Small intestine (tissue), 7 donors: ENCODE measurements around the gene IFNGR1. TPM values are rescaled to one million over a fixed set of nuclear protein-coding genes. Genes with fewer than 3 reads are reported as not detected.

Experiments
- DNase-seq, 2 donors: peaks; one replicate each; pipeline versions ENCODE4 v3.0.0 to v3.0.0-alpha.2; 2013
- FAIRE-seq: peaks from 2 replicates; lab custom pipeline; 2012; peaks lifted over from hg19 to GRCh38; lab: Jason Lieb, UNC
- H3K27ac ChIP-seq, 3 donors: one replicate each; pipeline ENCODE4 v1.5.1; 2013; ENCODE audit warnings: low read length in 2 of 3, mild to moderate bottlenecking in 2 of 3, control low read depth in 1 of 3, inconsistent platforms in 1 of 3, low read depth in 1 of 3, moderate library complexity in 1 of 3
- H3K27me3 ChIP-seq, 3 donors: one replicate each; pipeline ENCODE4 v1.6.1; 2013; ENCODE audit warnings: low read length in 3 of 3, inconsistent platforms in 1 of 3; ENCODE audit not compliant: control insufficient read depth in 3 of 3, insufficient read depth in 3 of 3
- H3K36me3 ChIP-seq, 3 donors: one replicate each; pipeline ENCODE4 v1.6.1; 2013; ENCODE audit warnings: low read length in 3 of 3, inconsistent platforms in 1 of 3, low read depth in 1 of 3, mild to moderate bottlenecking in 1 of 3, moderate library complexity in 1 of 3; ENCODE audit not compliant: control insufficient read depth in 3 of 3, insufficient read depth in 2 of 3
- H3K4me1 ChIP-seq, 3 donors: one replicate each; pipeline ENCODE4 v1.6.1; 2013; ENCODE audit warnings: low read length in 2 of 3, inconsistent platforms in 1 of 3, low read depth in 1 of 3, mild to moderate bottlenecking in 1 of 3, moderate library complexity in 1 of 3; ENCODE audit not compliant: control insufficient read depth in 3 of 3, insufficient read depth in 2 of 3
- H3K4me3 ChIP-seq, 3 donors: one replicate each; pipeline ENCODE4 v1.5.1; 2013; ENCODE audit warnings: low read length in 3 of 3, control low read depth in 1 of 3, inconsistent platforms in 1 of 3, low read depth in 1 of 3, mild to moderate bottlenecking in 1 of 3, moderate library complexity in 1 of 3
- H3K9me3 ChIP-seq, 2 donors: one replicate each; pipeline ENCODE4 v1.6.1; 2013; ENCODE audit warnings: low read depth in 1 of 2, low read length in 1 of 2; ENCODE audit not compliant: control insufficient read depth in 2 of 2, insufficient read depth in 1 of 2
- WGBS, 3 donors: extraction: QIAGEN DNeasy Blood & Tissue Kit; methylation state at CpG; one replicate each; pipeline ENCODE4 v1.1.7; 2013; 5-methylcytosine and 5-hydroxymethylcytosine counted together
- polyA plus RNA-seq, 4 donors: library from polyadenylated mRNA; stranded (reverse) in 3 of 4; unstranded in 1 of 4; fragments of 200-250 nt in 3 of 4; fragments of 120-200 nt in 1 of 4; gene quantifications; one replicate each; pipeline versions ENCODE4 v1.2.1 to v1.2.3, GENCODE V29; 2013
- donor health status: healthy with polysubstance abuse.
- donor health status: control.
- donor health status: control.
- donor health status: Bipolar disorder and iron deficiency.
- donor health status: healthy.

The IFNGR1 gene
- polyA plus RNA-seq, 4 donors = 78.1 to 109 (median 90.5) TPM

GRCh38 chr6:137170266-137171052 lies 48.7 kb downstream of the IFNGR1 start:
- Histone ChIP-seq H3K4me1 (no peaks in the 10 kb centered on the region), H3K27me3 (no peaks in the 10 kb centered on the region), H3K27ac (no peak overlapping the region), H3K9me3 (peaks cover 0 to 3% of the 10 kb centered on the region in 2 donors), H3K4me3 (no peak overlapping the region), H3K36me3 (no peaks in the 10 kb centered on the region)
- no peak for DNase-seq
- 87 to 90% (median 88%) methylated on average over 13 of the region's 13 CpGs for whole genome bisulfite sequencing, 3 donors
- no peak for FAIRE-seq

- Histone ChIP-seq H3K4me3 (no peak overlapping the region), H3K4me1 (no peaks in the 10 kb centered on the region), H3K36me3 (no peaks in the 10 kb centered on the region), H3K27ac (no peak overlapping the region), H3K9me3 (peaks cover 0 to 24% of the 10 kb centered on the region in 2 donors), H3K27me3 (peaks cover 0 to 2% (median 0%) of the 10 kb centered on the region in 3 donors)
- no peak for DNase-seq
- no peak for FAIRE-seq
- 80 to 92% (median 85%) methylated on average over 4 of the region's 4 CpGs for WGBS, 3 donors
Observed at GRCh38 chr6:137167702-137168377, 51.3 kb downstream of the IFNGR1 start.

GRCh38 chr6:137166247-137167098 lies 52.7 kb downstream of the IFNGR1 start:
- 84 to 87% (median 85%) methylated on average over 8 of the region's 8 CpGs for WGBS, 3 donors
- no peak overlapping the region for H3K4me3 ChIP-seq
- FAIRE-seq (no peak), DNase-seq (no peak)
- H3K4me1 ChIP-seq = no peaks in the 10 kb centered on the region
- H3K9me3 ChIP-seq = peaks cover 0 to 30% of the 10 kb centered on the region in 2 donors
- H3K27ac ChIP-seq = no peak overlapping the region
- peaks cover 0 to 2% (median 0%) of the 10 kb centered on the region in 3 donors for H3K27me3 ChIP-seq
- H3K36me3 ChIP-seq = no peaks in the 10 kb centered on the region

- Histone ChIP-seq H3K27ac (no peak overlapping the region), H3K9me3 (peaks cover 0 to 30% of the 10 kb centered on the region in 2 donors), H3K36me3 (no peaks in the 10 kb centered on the region), H3K27me3 (peaks cover 0 to 2% (median 0%) of the 10 kb centered on the region in 3 donors), H3K4me1 (no peaks in the 10 kb centered on the region), H3K4me3 (no peak overlapping the region)
- DNase-seq (peak in 1 of 2 donors; percentile 64), FAIRE-seq (no peak)
- WGBS, 3 donors = 74 to 79% (median 78%) methylated on average over 9 of the region's 9 CpGs
Observed at GRCh38 chr6:137165375-137166246, 53.6 kb downstream of the IFNGR1 start.

- Histone ChIP-seq H3K36me3 (no peaks in the 10 kb centered on the region), H3K4me1 (no peaks in the 10 kb centered on the region), H3K27ac (no peak overlapping the region), H3K27me3 (peaks cover 0 to 2% (median 0%) of the 10 kb centered on the region in 3 donors), H3K9me3 (peaks cover 0 to 27% of the 10 kb centered on the region in 2 donors), H3K4me3 (no peak overlapping the region)
- DNase-seq = no peak
- FAIRE-seq = no peak
- 93 to 95% (median 94%) methylated on average over 12 of the region's 12 CpGs for WGBS, 3 donors
Observed at GRCh38 chr6:137163732-137164318, 55.4 kb downstream of the IFNGR1 start.

- no peak for DNase-seq
- FAIRE-seq = no peak
- H3K9me3 ChIP-seq = peaks cover 0 to 27% of the 10 kb centered on the region in 2 donors
- no peak overlapping the region for H3K4me3 ChIP-seq
- no peaks in the 10 kb centered on the region for H3K36me3 ChIP-seq
- H3K27me3 ChIP-seq = peaks cover 0 to 2% (median 0%) of the 10 kb centered on the region in 3 donors
- H3K4me1 ChIP-seq = no peaks in the 10 kb centered on the region
- 74 to 84% (median 80%) methylated on average over 3 of the region's 3 CpGs for WGBS, 3 donors
- no peak overlapping the region for H3K27ac ChIP-seq
Observed at GRCh38 chr6:137162692-137163306, 56.4 kb downstream of the IFNGR1 start.

- peaks cover 0 to 2% (median 0%) of the 10 kb centered on the region in 3 donors for H3K27me3 ChIP-seq
- FAIRE-seq (no peak), DNase-seq (no peak)
- 87 to 90% (median 89%) methylated on average over 5 of the region's 5 CpGs for WGBS, 3 donors
- H3K4me3 ChIP-seq = no peak overlapping the region
- H3K4me1 ChIP-seq = no peaks in the 10 kb centered on the region
- H3K36me3 ChIP-seq = no peaks in the 10 kb centered on the region
- H3K27ac ChIP-seq = no peak overlapping the region
- H3K9me3 ChIP-seq = peaks cover 0 to 27% of the 10 kb centered on the region in 2 donors
Observed at GRCh38 chr6:137161949-137162348, 57.2 kb downstream of the IFNGR1 start.
